HFFc6 (cell line): Measurements from ENCODE around the gene LGR6. TPM values are rescaled to one million over a fixed set of nuclear protein-coding genes. Genes with fewer than 3 reads are reported as not detected.

Source experiments
- DNase-seq: peaks from one replicate; pipeline ENCODE4 v3.0.0-alpha.2; 2018
- H3K27ac Mint-ChIP-seq: 2 replicates; pipeline ENCODE4 v1.8.0; 2020; ENCODE audit warnings: mild to moderate bottlenecking, mixed read lengths
- H3K27me3 Mint-ChIP-seq: 2 replicates; pipeline ENCODE4 v1.8.0; 2021; ENCODE audit warnings: mild to moderate bottlenecking, moderate library complexity, mixed read lengths; ENCODE audit not compliant: insufficient read depth
- H3K36me3 Mint-ChIP-seq: 2 replicates; pipeline ENCODE4 v1.8.0; 2021; ENCODE audit warnings: low read depth, mixed read lengths
- H3K4me1 Mint-ChIP-seq: 2 replicates; pipeline ENCODE4 v1.8.0; 2020; ENCODE audit warnings: low read depth, mixed read lengths
- H3K4me3 Mint-ChIP-seq: 2 replicates; pipeline ENCODE4 v1.8.0; 2020; ENCODE audit warnings: mild to moderate bottlenecking, moderate library complexity, mixed read lengths
- H3K9me3 Mint-ChIP-seq: 2 replicates; pipeline ENCODE4 v1.8.0; 2020; ENCODE audit warnings: mild to moderate bottlenecking, mixed read lengths
- CTCF ChIP-seq: fragments of 200-600 bp; sonication (generic); IDR thresholded peaks from 2 replicates; pipeline ENCODE4 v1.5.0; 2021; ENCODE audit warnings: antibody characterized with exemption, mild to moderate bottlenecking
- total RNA-seq, 6 experiments: library from RNA; stranded (reverse); fragmentation: NEBNext Ultra II Directional; extraction: Animal tissue kit (Norgen Biotek cat#: 25700); gene quantifications; 2 replicates in 1 of 6; 3 replicates in 5 of 6; pipeline ENCODE4 v1.2.3, GENCODE V29; 2021

LGR6 gene
- total RNA-seq, 6 experiments from 2014 or later = not detected

- no peak for DNase-seq
- H3K4me1 Mint-ChIP-seq = no peaks in the 10 kb centered on the region
- H3K27me3 Mint-ChIP-seq = peaks cover 69% of the 10 kb centered on the region
- TF ChIP-seq CTCF = no peak
- no peaks in the 10 kb centered on the region for H3K36me3 Mint-ChIP-seq
- H3K9me3 Mint-ChIP-seq = no peaks in the 10 kb centered on the region
- H3K27ac Mint-ChIP-seq = no peak overlapping the region
- no peak overlapping the region for H3K4me3 Mint-ChIP-seq
These were observed 31.5 kb downstream of the LGR6 start for GRCh38 chr1:202225131-202225530.

- H3K27me3 Mint-ChIP-seq = peaks cover 75% of the 10 kb centered on the region
- H3K9me3 Mint-ChIP-seq = no peaks in the 10 kb centered on the region
- no peak overlapping the region for H3K27ac Mint-ChIP-seq
- no peak for TF ChIP-seq CTCF
- H3K4me1 Mint-ChIP-seq = no peaks in the 10 kb centered on the region
- H3K36me3 Mint-ChIP-seq = no peaks in the 10 kb centered on the region
- DNase-seq = no peak
- no peak overlapping the region for H3K4me3 Mint-ChIP-seq
These were observed 33.6 kb downstream of the LGR6 start for GRCh38 chr1:202227053-202227672.

GRCh38 chr1:202227997-202228401 is 34.4 kb downstream of the LGR6 start:
- Mint-ChIP-seq H3K27ac (no peak overlapping the region), H3K4me1 (no peaks in the 10 kb centered on the region), H3K36me3 (no peaks in the 10 kb centered on the region), H3K4me3 (no peak overlapping the region), H3K9me3 (no peaks in the 10 kb centered on the region), H3K27me3 (peaks cover 77% of the 10 kb centered on the region)
- no peak for TF ChIP-seq CTCF
- DNase-seq = no peak

- no peak for DNase-seq
- H3K27ac Mint-ChIP-seq = no peak overlapping the region
- H3K27me3 Mint-ChIP-seq = peaks cover 71% of the 10 kb centered on the region
- H3K9me3 Mint-ChIP-seq = no peaks in the 10 kb centered on the region
- peaks cover 3% of the 10 kb centered on the region for H3K4me1 Mint-ChIP-seq
- TF ChIP-seq CTCF = no peak
- H3K4me3 Mint-ChIP-seq = no peak overlapping the region
- H3K36me3 Mint-ChIP-seq = no peaks in the 10 kb centered on the region
These were observed 35.0 kb downstream of the LGR6 start for GRCh38 chr1:202228484-202229122.

- Mint-ChIP-seq H3K27me3 (peaks cover 68% of the 10 kb centered on the region), H3K27ac (no peak overlapping the region), H3K4me1 (peaks cover 10% of the 10 kb centered on the region), H3K36me3 (no peaks in the 10 kb centered on the region), H3K4me3 (no peak overlapping the region), H3K9me3 (no peaks in the 10 kb centered on the region)
- no peak for DNase-seq
- TF ChIP-seq CTCF = no peak
These were observed 35.8 kb downstream of the LGR6 start for GRCh38 chr1:202229376-202229775.
